ENCODE data around the gene B4GAT1.
A peak's percentile ranks its signal among the peaks of the same experiment; 100 is the strongest.

The B4GAT1 gene

GRCh38 chr11:66333220-66333877 lies 14.1 kb downstream of the B4GAT1 start:
- no peak for TF ChIP-seq CTCF (conservative IDR thresholded peaks at IDR 0.05)
- H3K27ac ChIP-seq: no peak overlapping the region

GRCh38 chr11:66332371-66333219 lies 14.8 kb downstream of the B4GAT1 start:
- no peak for TF ChIP-seq CTCF (conservative IDR thresholded peaks at IDR 0.05)
- H3K27ac ChIP-seq: no peak overlapping the region

- H3K27ac ChIP-seq: no peak overlapping the region
- TF ChIP-seq CTCF (conservative IDR thresholded peaks at IDR 0.05): no peak
Observed at GRCh38 chr11:66331542-66332370, 15.7 kb downstream of the B4GAT1 start.

- no peak for TF ChIP-seq CTCF (conservative IDR thresholded peaks at IDR 0.05)
Observed at GRCh38 chr11:66330931-66331330, 16.5 kb downstream of the B4GAT1 start.

GRCh38 chr11:66329165-66329673 lies 18.2 kb downstream of the B4GAT1 start:
- no peak for TF ChIP-seq CTCF (conservative IDR thresholded peaks at IDR 0.05)
- no peak overlapping the region for H3K27ac ChIP-seq

More at GRCh38 chr11:66330931-66331330, 16.5 kb downstream of the B4GAT1 start:
- H3K27ac ChIP-seq: no peak overlapping the region

- H3K27ac ChIP-seq: peak overlapping the region; percentile 9; the same call in 1 of the 2 replicates
Observed at GRCh38 chr11:66328302-66329144, 18.9 kb downstream of the B4GAT1 start.

More at GRCh38 chr11:66328302-66329144, 18.9 kb downstream of the B4GAT1 start:
- peak; percentile 100 for TF ChIP-seq CTCF (conservative IDR thresholded peaks at IDR 0.05)

Measured in VCaP (cell line).